ENCODE results near the gene CRAMP1.
A peak's percentile ranks its signal among the peaks of the same experiment; 100 is the strongest.

CRAMP1 gene

DNA sequence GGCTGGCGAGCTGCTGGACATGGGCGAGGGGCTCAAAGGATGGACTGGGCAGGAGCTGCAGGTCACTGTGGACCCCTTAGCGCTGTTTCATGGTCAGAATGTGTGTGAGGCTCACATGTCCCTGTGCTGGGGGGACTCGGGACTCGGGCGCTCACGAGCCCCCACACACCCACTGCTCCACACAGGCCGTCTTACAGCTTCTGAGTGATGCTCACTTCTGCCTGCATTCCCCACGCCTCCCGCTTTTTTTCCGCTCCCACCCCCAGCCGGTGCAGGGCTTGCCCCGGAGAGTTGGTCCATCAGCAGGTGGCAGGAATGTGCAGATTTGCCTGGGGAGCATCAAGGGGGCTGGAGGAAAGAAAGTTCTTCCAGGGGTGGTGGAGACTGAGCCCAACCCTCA lies 45.7 kb downstream of the CRAMP1 start:
- no peak for DNase-seq (ENCODE audit: low read depth in 2 of 2)

DNA sequence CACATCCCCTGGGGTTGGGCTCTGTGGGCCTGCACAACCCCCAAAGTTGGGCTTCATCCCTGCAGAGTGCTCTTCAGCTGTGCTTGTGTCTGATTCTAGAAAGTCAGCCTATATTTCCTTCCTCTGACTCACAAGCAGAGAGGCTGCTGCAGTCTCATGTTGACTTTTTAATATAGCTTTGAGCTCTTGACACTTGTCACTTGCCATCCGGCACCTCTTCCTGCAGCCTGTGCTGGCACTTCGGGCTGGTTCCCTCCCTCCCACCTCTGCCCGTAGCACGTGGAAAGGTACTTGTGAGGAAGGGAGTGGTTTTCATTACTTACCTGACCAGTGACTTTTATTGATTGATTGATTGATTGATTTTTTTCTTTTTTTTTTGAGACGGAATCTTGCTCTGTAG lies 46.9 kb downstream of the CRAMP1 start:
- DNase-seq (ENCODE audit: low read depth in 2 of 2): no peak

DNA sequence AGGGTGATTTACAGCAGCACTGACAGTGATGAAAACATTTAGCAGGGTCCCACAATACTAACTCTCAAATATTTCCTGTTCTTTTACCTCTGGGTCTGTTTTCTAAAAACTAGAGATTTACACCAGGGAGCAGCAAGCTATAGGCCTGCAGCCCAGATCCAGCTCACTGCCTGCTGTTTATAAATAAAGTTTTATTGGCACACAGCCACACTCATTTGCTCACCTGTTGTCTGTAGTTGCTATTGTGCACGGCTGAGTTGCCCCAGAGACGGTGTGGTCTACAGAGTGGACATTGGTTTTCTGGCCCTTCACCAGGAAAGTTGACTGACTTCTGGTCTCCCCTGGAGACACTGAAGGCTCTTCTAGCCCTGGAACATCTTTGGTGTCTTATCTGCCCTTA lies 49.7 kb downstream of the CRAMP1 start:
- DNase-seq (ENCODE audit: low read depth in 2 of 2): no peak

DNA sequence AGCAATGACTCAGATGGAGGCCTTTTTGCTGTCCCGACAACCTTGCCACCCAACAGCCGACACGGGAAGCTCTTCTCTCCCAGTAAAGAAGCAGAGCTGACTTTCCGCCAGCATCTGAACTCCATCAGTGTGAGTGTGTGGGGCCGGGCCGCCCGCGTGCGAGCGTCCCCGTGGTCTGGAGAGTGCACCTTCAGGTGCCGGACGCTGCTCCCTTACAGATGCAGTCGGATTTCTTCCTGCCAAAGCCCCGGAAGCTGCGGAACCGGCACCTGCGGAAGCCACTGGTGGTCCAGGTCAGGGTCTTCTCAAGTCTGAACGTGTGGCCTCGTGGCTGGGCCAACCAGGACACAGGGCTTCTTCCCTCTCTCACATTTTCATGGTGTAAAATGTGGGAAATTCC lies 50.4 kb downstream of the CRAMP1 start:
- DNase-seq (ENCODE audit: low read depth in 2 of 2): no peak

DNA sequence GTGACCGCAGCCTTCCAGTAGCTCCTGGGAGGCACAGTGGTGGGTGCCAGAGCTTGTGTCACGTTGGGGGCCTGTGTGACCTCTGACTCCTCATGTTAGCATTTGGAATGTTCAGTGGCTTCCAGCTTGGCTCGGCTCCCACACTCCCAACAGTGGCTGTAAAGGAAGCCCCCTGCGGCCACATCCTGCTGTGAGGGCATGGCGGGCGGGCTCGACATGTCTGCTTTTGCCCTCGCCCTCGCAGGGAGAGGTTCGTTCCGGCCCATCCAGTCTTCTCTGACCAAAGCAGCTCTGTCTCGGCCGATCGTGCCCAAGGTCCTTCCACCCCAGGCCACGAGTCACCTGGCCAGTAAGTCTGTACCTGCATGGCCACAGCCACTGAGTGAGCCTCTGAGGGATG lies 53.7 kb downstream of the CRAMP1 start:
- no peak for DNase-seq (ENCODE audit: low read depth in 2 of 2)

DNA sequence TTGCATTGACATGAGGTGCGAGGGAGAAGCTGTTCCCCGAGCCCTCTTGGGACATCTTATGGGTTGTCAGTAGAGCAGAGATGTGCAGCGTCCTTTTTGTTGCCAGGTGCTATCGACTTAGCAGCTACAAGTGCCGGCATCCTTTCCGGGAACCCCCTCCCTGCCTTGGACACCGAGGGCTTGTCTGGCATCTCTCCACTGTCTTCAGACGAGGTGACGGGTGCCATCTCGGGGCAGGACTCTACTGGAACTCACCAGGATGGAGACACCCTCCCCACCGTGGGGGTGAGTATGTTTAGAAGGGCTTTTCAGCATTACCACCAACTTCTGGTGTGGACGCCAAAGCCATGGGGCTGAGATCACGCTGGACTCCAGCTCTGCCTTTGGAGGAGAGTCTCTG lies 54.2 kb downstream of the CRAMP1 start:
- no peak for DNase-seq (ENCODE audit: low read depth in 2 of 2)

DNA sequence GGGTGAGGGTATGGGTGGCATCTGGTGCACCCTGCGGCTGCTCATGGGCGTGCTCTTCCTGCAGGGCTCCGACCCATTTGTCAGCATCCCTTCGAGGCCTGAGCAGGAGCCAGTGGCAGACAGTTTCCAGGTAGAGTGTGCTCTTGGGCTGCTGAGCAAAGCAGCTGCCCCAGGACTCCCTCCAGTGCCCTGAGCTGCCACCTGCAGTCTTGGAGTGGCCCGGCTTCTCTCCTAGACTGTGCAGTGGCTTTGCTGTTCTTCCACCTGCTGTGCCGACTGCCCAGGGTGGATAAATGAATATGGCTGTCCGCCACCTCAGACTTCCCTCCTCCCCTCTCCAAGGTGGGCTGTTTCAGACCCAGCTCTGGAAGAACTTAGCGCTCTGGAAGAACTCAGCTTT lies 55.1 kb downstream of the CRAMP1 start:
- no peak for DNase-seq (ENCODE audit: low read depth in 2 of 2)

DNA sequence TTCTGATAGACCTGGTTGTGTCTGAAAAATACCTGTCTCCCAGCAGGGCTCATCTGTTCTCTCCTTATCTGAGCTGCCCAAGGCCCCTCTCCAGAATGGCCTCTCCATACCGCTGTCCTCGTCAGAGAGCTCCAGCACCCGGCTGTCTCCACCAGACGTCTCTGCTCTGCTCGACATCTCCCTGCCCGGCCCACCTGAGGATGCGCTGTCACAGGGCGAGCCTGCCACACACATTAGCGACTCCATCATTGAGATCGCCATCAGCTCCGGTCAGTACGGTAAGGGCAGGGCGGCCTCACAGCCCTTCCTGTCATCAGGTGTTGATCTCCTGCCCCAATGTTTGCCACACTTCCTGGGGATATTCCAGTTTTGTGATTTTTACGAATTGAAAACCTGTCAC lies 55.8 kb downstream of the CRAMP1 start:
- no peak for DNase-seq (ENCODE audit: low read depth in 2 of 2)

DNA sequence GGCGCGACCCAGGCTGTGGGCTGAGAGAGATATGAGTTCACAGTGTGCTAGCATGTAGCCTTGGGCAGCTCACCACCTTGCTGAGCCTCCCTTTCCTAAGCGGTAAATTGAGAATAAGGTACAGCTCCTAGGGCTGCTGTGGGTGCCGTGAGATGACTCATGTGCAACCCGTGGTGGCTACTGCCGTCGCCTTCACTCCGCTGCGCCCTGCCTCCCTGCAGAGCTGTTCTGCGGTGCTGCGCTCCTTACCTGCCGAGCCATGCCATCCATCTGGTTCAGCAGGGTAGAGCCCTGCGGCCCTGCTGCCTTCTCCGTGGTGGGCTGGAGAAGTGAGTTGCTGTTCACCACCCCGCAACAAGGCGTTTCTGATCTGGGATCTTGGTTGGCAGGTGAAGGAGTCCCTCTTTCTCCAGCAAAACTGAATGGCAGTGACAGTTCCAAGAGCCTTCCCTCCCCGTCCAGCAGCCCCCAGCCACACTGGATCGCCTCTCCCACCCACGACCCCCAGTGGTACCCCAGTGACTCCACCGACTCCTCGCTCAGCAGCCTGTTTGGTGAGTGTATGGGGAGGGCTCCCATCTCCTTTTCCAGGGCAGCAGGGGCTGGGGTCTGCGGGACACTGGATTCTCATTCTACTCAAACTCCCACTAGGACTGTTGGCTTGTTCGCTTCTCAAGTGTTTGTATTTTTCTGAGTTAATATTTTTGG lies 56.6 kb downstream of the CRAMP1 start:
- no peak for DNase-seq (ENCODE audit: low read depth in 2 of 2)

DNA sequence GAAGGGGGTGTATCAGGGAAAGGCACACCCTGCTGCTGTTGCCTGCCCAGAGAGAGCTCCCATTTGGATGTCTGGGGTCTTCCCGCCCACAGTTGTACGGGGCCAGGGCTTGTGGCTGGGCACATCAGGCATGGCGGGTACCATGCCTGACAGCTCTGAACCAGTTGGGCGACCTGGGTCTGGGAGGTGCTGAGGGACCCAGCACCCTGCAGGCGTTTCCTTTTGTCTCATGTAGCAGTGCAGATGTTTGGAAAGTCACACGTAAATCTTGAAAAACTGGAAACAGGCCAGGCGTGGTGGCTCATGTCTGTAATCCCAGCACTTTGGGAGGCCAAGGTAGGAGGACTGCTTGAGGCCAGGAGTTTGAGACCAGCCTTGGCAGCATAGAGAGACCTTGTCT lies 57.5 kb downstream of the CRAMP1 start:
- no peak for DNase-seq (ENCODE audit: low read depth in 2 of 2)

DNA sequence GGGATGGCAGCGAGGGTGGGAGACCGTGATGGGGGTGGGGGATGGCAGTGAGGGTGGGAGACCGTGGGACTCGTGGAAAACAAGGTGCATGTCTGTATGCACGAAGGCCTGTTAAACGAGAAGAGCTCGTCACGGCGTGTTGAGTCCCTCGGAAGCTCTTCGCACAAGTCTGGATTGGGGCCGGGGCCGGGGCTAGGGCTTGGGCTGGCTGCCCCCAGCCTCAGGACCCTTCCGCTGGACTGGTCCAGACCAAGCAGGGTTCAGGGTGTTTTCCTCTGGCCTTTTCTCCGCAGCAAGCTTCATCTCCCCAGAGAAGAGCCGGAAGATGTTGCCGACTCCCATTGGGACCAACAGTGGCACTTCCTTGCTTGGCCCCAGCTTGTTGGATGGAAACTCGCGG lies 58.2 kb downstream of the CRAMP1 start:
- DNase-seq (ENCODE audit: low read depth in 2 of 2): no peak

DNA sequence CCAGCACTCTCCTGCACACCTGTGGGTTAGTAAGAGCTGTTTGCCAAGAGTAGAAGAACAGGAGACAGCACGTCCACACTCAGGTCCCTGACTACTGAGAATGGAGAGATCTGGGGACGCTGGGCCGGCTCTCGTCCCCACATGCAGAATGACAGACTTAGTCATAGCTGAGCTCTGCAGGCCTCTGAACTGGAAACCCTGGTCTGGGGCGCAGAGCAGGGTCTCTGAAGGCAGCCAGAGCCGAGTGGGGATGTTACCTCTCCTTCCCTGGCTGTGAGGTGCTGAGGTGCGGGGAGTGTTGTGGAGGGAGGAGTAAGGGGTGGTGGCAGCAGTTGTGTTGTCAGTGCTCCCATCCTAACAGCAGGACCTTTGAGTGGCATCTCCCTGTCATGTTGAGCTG lies 58.7 kb downstream of the CRAMP1 start:
- DNase-seq (ENCODE audit: low read depth in 2 of 2): no peak

DNA sequence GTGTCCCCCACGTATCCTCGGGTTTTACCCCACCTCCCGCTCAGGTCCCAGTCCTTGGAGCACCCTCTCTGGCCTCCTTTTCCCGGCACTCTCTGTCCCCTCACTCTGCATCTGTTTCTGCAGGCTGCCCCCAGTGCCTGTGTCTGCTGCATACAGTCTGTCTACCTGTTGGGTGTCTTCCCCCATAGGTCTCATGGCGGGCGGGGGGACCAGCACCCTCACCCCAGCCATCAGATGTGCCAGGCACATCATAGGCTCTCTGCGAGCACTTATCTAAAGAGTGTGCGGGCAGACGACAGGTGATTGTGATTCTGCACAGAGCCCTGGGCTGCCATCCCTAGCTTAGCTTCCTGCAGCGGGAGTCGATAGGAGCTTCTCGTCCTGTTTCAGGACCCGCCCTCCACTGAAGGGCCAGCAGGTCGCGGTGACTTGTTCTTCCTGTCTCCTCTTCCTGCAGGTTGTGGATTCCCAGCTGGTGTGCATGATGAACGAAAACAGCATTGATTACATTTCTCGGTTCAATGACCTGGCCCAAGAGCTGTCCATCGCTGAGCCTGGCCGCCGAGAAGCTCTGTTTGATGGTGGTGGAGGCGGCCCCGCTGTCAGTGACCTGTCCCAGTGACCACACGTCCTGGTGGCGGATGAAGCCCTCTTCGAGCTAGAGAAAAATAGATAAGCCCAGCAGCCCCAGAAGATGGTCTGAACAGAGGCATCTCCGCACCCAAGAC lies 61.4 kb downstream of the CRAMP1 start:
- no peak for DNase-seq (ENCODE audit: low read depth in 2 of 2)

DNA sequence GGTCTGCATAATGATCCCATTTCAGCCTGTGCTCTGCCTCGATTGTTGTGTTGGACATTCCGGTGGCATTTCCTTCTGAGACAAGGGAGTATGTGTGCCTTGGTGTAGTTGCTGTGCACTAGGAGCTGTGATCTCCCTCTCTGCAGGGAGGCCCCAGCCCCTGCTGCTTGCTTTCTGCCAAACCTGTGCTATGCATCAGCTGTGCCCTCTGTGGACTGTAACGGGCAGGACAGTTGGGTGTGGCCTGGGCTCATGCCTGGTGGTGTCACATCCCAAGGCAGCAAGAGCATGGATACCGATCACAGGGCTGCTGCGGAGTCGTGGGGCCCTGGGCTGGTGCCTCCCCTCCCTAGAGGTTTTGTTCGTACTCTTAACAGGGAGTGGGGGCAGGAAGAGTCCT lies 62.1 kb downstream of the CRAMP1 start:
- DNase-seq (ENCODE audit: low read depth in 2 of 2): no peak

DNA sequence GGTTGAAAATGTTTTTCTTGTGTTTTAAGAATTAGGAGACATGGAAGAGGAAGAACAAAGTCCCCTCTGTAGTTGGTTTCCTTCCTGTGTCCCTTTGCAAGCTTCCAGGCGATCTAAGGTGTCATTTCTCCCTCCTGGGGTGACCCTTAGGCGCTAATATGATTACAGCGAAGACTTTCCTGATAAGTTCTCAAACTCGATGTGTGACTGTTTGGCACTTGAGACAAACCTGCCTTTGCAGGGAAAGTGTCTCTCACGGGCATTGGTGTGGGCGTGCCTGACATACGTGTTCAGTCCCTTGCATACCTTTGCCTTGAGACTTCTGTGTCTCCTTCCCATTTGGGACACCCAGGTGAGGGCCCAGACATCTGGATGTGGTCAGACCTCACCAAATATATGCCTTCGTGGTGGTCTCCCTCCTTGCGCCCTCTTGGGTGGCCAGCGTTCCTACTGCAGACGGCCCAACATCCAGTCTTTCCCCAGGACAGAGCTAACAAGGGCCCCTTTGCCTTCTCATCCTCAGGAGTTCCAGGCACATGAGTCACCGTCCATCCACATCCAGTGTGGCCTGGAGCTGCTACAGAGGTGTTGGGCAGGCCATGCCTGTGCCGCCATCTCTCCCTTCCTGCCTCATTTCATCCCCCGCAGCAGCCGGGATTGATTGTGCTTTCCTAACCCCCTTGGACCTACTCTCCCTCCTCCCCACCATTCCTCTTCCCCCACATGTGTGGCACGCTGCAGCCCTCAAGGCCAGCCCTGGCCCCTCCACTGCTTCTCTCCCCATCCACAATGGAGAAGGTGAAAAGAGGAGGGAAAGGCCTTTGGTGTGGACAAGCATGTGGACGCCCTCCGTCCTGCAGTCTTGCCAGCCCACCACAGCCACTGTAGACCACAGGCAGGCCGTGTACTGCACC lies 62.8 kb downstream of the CRAMP1 start:
- DNase-seq (ENCODE audit: low read depth in 2 of 2): no peak

DNA sequence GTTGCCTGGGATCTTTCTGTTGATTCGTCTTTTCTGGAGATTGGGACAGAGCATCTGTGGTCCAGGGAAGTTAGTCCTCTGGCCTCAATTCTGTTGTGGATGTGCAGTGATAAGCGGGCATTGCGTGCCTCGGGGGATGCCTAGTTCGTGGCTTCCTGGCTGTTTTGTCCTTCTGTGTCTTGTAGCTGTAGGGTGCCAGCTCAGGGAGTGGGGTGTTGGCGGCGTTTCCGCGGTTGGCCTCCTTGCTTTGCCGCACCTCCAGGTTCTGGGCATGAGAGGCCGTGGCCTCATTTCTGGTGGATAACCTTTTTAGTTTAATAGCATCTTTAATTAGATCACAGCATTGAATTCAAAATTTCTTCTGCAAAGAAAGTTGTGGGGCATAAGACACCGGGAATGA lies 64.5 kb downstream of the CRAMP1 start:
- no peak for DNase-seq (ENCODE audit: low read depth in 2 of 2)

DNA sequence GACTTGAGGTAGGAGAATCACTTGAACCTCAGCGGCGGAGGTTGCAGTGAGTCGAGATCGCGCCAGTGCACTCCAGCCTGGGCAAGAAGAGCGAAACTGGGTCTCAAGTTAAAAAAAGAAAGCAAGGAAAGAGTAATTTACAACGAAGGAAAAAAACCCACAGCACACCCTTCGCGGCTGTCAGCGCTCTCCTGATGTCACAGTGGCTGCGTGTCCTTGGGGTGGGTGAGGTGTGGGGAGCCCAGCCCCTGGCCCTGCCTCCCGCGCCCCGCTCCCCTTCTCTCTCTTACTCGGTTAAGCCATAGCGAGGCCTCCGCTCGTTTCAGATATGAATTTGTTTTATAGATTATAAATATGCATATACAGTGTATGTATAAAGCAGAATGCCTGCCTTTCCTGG lies 65.2 kb downstream of the CRAMP1 start:
- DNase-seq (ENCODE audit: low read depth in 2 of 2): no peak

DNA sequence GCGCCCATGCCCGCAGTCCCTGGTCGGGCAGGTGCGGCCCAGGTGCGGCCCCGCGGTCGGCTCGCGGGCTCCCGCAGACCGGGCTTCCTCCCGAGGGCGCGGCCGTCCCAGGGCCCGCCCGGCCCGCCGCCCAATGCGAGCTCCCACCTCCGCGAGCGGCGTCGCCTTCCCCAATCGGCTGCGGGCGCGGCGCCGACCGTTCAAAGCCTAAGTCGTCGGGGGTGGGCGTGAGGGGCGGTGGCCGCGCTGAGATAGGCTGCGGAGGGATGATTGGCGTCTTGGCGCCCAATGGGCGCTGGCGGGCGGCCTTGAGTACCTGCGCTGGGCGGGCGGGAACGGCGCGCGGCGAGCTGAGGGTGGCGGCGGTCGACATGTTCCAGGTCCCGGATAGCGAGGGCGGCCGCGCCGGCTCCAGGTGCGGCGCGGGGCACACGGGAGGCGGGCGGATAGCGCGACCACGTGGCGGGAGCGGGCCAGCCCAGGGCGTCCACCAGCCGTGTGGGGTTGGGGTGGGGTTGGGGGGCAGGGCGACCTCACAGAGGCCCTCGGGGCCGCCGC lies 65.9 kb downstream of the CRAMP1 start, which contains the start of gene JPT2:
JPT2 (plus strand) TSS at position 338 of the 558 bp plus-strand sequence; CDS start at position 372, 34 bp downstream.
- peak; percentile 91 for DNase-seq (ENCODE audit: low read depth in 2 of 2)

DNA sequence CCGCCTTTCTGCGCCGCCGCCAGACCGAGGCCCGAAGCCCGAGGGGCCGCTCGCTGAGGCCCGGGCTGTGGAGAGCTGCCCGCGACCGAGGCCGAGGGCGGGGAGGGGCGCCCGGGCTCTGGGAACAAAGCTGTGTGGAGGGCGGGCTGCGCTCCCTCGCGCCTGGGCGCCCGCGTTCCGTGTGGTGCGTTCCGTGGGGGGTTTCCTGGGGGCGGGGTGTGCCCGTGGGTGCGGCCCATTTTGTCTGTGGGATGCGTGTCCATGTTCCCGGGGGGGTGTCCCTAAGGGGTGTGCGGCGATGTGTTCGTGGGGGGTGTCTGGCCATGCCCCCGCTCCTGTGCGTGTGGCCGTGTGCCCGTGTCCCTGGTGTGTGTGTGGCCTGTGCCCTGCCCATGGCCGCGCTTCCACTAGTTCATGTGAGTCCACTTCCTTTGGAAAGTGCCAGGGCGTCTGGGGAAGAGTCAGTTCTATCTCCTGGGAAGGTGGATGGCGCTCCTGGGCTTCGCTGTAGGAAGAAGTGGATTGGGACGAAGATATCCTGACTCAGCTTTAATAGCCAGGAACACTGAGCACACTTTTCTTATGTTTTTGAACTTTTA lies 66.4 kb downstream of the CRAMP1 start:
- DNase-seq (ENCODE audit: low read depth in 2 of 2): no peak

DNA sequence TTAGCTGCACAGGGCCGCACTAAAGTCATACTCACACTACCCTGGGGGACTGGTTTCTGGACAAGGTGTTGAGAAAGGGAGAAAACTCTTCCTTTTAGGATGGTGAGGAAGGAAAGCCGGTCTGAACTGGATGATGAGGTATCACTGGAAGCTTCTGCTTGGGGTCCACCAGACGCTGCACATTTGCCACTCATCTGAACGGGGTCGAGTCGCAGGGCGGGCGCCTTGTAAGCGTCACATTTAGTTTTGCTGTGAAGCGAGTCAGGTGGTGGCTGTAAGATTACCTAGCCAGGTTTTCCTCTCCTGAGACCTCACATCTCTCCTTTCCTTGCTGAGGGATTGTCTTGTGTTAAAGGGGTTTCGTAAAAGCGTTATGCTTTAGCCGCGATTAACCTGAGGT lies 68.2 kb downstream of the CRAMP1 start:
- DNase-seq (ENCODE audit: low read depth in 2 of 2): no peak

DNA sequence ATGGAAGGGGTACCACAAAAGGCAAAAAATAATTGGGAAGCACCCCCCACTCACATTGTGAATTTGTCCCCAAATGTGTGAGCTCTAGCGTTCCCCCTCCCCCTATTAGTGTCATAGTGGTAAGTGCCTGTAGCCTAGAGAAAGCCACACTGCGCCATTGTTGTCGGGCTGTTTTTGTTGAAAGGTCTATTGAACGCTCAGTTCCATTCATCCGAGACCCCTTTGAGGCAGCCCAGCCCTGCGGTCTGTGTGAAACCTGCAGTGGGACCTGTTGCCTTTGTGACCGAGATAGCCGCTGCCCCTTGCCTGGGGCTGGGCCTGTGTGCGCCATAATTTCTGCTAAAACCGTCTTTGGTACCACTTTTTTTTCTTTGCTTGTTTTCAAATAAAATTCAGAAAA lies 68.9 kb downstream of the CRAMP1 start:
- no peak for DNase-seq (ENCODE audit: low read depth in 2 of 2)
